ENCODE measurements around the gene KCTD17. TPM values are rescaled to one million over a fixed set of nuclear protein-coding genes. Genes with fewer than 3 reads are reported as not detected.

KCTD17 gene
- total RNA-seq, 1 donor from 2014 or later: 31.3 TPM

DNA sequence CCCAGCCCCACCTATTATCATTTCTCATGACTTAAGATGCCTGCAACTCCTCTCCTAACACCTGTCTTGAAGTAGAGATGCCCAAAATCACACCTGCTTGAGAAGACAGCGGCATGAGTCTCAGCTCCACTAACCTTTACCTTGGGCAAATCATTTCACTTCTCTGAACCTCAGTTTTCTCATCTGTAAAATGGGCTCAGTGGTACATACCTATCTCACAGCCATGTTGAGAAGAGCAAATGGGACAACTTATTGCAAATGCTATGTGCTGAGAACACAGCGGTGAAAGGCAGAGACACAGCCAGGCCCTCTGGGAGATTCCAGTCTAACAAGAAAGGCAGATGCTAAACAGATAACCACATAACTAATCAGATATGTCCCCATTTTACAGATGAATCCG, 40.1 kb upstream of the KCTD17 start:
- H3K27ac Mint-ChIP-seq (ENCODE audit: unreplicated experiment): no peak overlapping the region
- no peak overlapping the region for H3K4me2 ChIP-seq (ENCODE audit: low read length)
- peaks cover 18% of the 10 kb centered on the region for H4K20me1 ChIP-seq (ENCODE audit: insufficient read depth, low read length)
- peaks cover 32% of the 10 kb centered on the region for H3K27me3 Mint-ChIP-seq (ENCODE audit: low read depth, unreplicated experiment)
- FAIRE-seq (no peak), DNase-seq (ENCODE audit: low read depth) (no peak)
- no peaks in the 10 kb centered on the region for H3K9me3 ChIP-seq (ENCODE audit: insufficient read depth, low read depth, low read length)
- peaks cover 4% of the 10 kb centered on the region for H3K4me1 Mint-ChIP-seq (ENCODE audit: low read depth, unreplicated experiment)
- TF ChIP-seq EZH2 (IDR thresholded peaks at IDR 0.05; ENCODE audit: insufficient read depth, low read length) (no peak), CTCF (IDR thresholded peaks at IDR 0.05; ENCODE audit: insufficient read depth, low read depth, low read length) (no peak)
- peaks cover 12% of the 10 kb centered on the region for H3K27me3 ChIP-seq (ENCODE audit: insufficient read depth, low read length)
- H3K79me2 ChIP-seq (ENCODE audit: insufficient read depth, low read length): no peaks in the 10 kb centered on the region
- peaks cover 2% of the 10 kb centered on the region for H3K9me3 Mint-ChIP-seq (ENCODE audit: unreplicated experiment)
- H2AFZ ChIP-seq (ENCODE audit: low read depth, low read length): no peak overlapping the region
- peaks cover 6% of the 10 kb centered on the region for H3K36me3 Mint-ChIP-seq (ENCODE audit: low read depth, unreplicated experiment)
- no peaks in the 10 kb centered on the region for H3K36me3 ChIP-seq (ENCODE audit: insufficient read depth, low read length)
- H3K4me3 ChIP-seq (ENCODE audit: insufficient read depth, low read depth, low read length): no peak overlapping the region
- no peaks in the 10 kb centered on the region for H3K4me1 ChIP-seq (ENCODE audit: insufficient read depth, low read length)
- H3K9ac ChIP-seq (ENCODE audit: low read length): no peak overlapping the region
- H3K4me3 Mint-ChIP-seq (ENCODE audit: unreplicated experiment): no peak overlapping the region
- no peak overlapping the region for H3K27ac ChIP-seq (ENCODE audit: low read depth, low read length)

GRCh38 chr22:37012262-37012904, 39.2 kb upstream of the KCTD17 start:
- H3K27me3 Mint-ChIP-seq (ENCODE audit: low read depth, unreplicated experiment): peaks cover 24% of the 10 kb centered on the region
- H3K4me3 ChIP-seq (ENCODE audit: insufficient read depth, low read depth, low read length): no peak overlapping the region
- no peak overlapping the region for H3K4me3 Mint-ChIP-seq (ENCODE audit: unreplicated experiment)
- no peaks in the 10 kb centered on the region for H3K36me3 ChIP-seq (ENCODE audit: insufficient read depth, low read length)
- H3K27ac ChIP-seq (ENCODE audit: low read depth, low read length): no peak overlapping the region
- no peaks in the 10 kb centered on the region for H3K79me2 ChIP-seq (ENCODE audit: insufficient read depth, low read length)
- H3K27ac Mint-ChIP-seq (ENCODE audit: unreplicated experiment): no peak overlapping the region
- no peak overlapping the region for H2AFZ ChIP-seq (ENCODE audit: low read depth, low read length)
- H3K9me3 Mint-ChIP-seq (ENCODE audit: unreplicated experiment): no peaks in the 10 kb centered on the region
- peaks cover 8% of the 10 kb centered on the region for H3K36me3 Mint-ChIP-seq (ENCODE audit: low read depth, unreplicated experiment)
- no peak overlapping the region for H3K9ac ChIP-seq (ENCODE audit: low read length)
- H3K27me3 ChIP-seq (ENCODE audit: insufficient read depth, low read length): peaks cover 5% of the 10 kb centered on the region
- no peak for TF ChIP-seq CTCF (IDR thresholded peaks at IDR 0.05; ENCODE audit: insufficient read depth, low read depth, low read length)
- TF ChIP-seq EZH2 (IDR thresholded peaks at IDR 0.05; ENCODE audit: insufficient read depth, low read length): no peak
- DNase-seq (ENCODE audit: low read depth): no peak
- no peaks in the 10 kb centered on the region for H3K4me1 ChIP-seq (ENCODE audit: insufficient read depth, low read length)
- H4K20me1 ChIP-seq (ENCODE audit: insufficient read depth, low read length): peaks cover 27% of the 10 kb centered on the region
- H3K4me2 ChIP-seq (ENCODE audit: low read length): no peak overlapping the region
- no peak for FAIRE-seq
- peaks cover 5% of the 10 kb centered on the region for H3K4me1 Mint-ChIP-seq (ENCODE audit: low read depth, unreplicated experiment)
- H3K9me3 ChIP-seq (ENCODE audit: insufficient read depth, low read depth, low read length): no peaks in the 10 kb centered on the region

GRCh38 chr22:37012956-37013355, 38.6 kb upstream of the KCTD17 start:
- H3K4me3 Mint-ChIP-seq (ENCODE audit: unreplicated experiment): no peak overlapping the region
- H2AFZ ChIP-seq (ENCODE audit: low read depth, low read length): no peak overlapping the region
- H3K27ac Mint-ChIP-seq (ENCODE audit: unreplicated experiment): no peak overlapping the region
- peaks cover 31% of the 10 kb centered on the region for H4K20me1 ChIP-seq (ENCODE audit: insufficient read depth, low read length)
- peaks cover 8% of the 10 kb centered on the region for H3K36me3 Mint-ChIP-seq (ENCODE audit: low read depth, unreplicated experiment)
- TF ChIP-seq CTCF (IDR thresholded peaks at IDR 0.05; ENCODE audit: insufficient read depth, low read depth, low read length) (no peak), EZH2 (IDR thresholded peaks at IDR 0.05; ENCODE audit: insufficient read depth, low read length) (no peak)
- no peak overlapping the region for H3K27ac ChIP-seq (ENCODE audit: low read depth, low read length)
- H3K79me2 ChIP-seq (ENCODE audit: insufficient read depth, low read length): peaks cover 3% of the 10 kb centered on the region
- H3K9me3 ChIP-seq (ENCODE audit: insufficient read depth, low read depth, low read length): no peaks in the 10 kb centered on the region
- no peak overlapping the region for H3K4me2 ChIP-seq (ENCODE audit: low read length)
- H3K9me3 Mint-ChIP-seq (ENCODE audit: unreplicated experiment): no peaks in the 10 kb centered on the region
- H3K9ac ChIP-seq (ENCODE audit: low read length): no peak overlapping the region
- H3K27me3 Mint-ChIP-seq (ENCODE audit: low read depth, unreplicated experiment): peaks cover 18% of the 10 kb centered on the region
- H3K36me3 ChIP-seq (ENCODE audit: insufficient read depth, low read length): no peaks in the 10 kb centered on the region
- H3K4me1 ChIP-seq (ENCODE audit: insufficient read depth, low read length): no peaks in the 10 kb centered on the region
- H3K4me1 Mint-ChIP-seq (ENCODE audit: low read depth, unreplicated experiment): peaks cover 8% of the 10 kb centered on the region
- DNase-seq (ENCODE audit: low read depth): no peak
- H3K4me3 ChIP-seq (ENCODE audit: insufficient read depth, low read depth, low read length): no peak overlapping the region
- peaks cover 2% of the 10 kb centered on the region for H3K27me3 ChIP-seq (ENCODE audit: insufficient read depth, low read length)
- no peak for FAIRE-seq

Data from astrocyte (in vitro differentiated cells and primary cell).